Keratinocyte (primary cell): ENCODE measurements around the gene RNF157. TPM values are rescaled to one million over a fixed set of nuclear protein-coding genes. Genes with fewer than 3 reads are reported as not detected.

ENCODE experiments used
- DNase-seq: peaks from one replicate; pipeline ENCODE4 v3.0.0-alpha.2; 2011; ENCODE audit warnings: low read depth, missing footprints, low spot score
- FAIRE-seq: peaks from 2 replicates; lab custom pipeline; 2011; peaks lifted over from hg19 to GRCh38; lab: Jason Lieb, UNC
- H2AFZ ChIP-seq: 2 replicates; pipeline ENCODE4 v1.6.0; 2012; ENCODE audit warnings: low read length, control low read depth, inconsistent platforms; ENCODE audit not compliant: control insufficient read depth
- H3K27ac ChIP-seq: 2 replicates; pipeline ENCODE4 v1.5.1; 2011; ENCODE audit warnings: low read length; ENCODE audit not compliant: control insufficient read depth, insufficient read depth
- H3K27me3 ChIP-seq: 3 replicates; pipeline ENCODE4 v1.6.0; 2011; ENCODE audit warnings: low read length; ENCODE audit not compliant: control insufficient read depth, insufficient read depth; ENCODE audit errors: extremely low read depth
- H3K36me3 ChIP-seq, 2 experiments: 2 replicates in 1 of 2; 3 replicates in 1 of 2; pipeline ENCODE4 v1.5.1; 2011; ENCODE audit warnings: low read length in 2 of 2, mild to moderate bottlenecking in 1 of 2; ENCODE audit not compliant: control insufficient read depth in 2 of 2, insufficient read depth in 2 of 2; ENCODE audit errors: extremely low read depth in 1 of 2
- H3K4me1 ChIP-seq: 3 replicates; pipeline ENCODE4 v1.5.1; 2011; ENCODE audit warnings: low read length; ENCODE audit not compliant: control insufficient read depth, insufficient read depth; ENCODE audit errors: extremely low read depth
- H3K4me2 ChIP-seq: 3 replicates; pipeline ENCODE4 v1.6.0; 2011; ENCODE audit warnings: low read depth, low read length; ENCODE audit not compliant: control insufficient read depth, insufficient read depth; ENCODE audit errors: extremely low read depth
- H3K4me3 ChIP-seq, 3 experiments: fragments of 200-600 bp in 1 of 3; sonication (generic) in 1 of 3; 2 replicates in 2 of 3; 3 replicates in 1 of 3; pipeline ENCODE4 v1.5.1; 2011 to 2016; ENCODE audit warnings: low read length in 3 of 3, mild to moderate bottlenecking in 3 of 3, control low read depth in 2 of 3, inconsistent platforms in 1 of 3, low read depth in 1 of 3, mixed read lengths in 1 of 3, mixed run types in 1 of 3, moderate library complexity in 1 of 3; ENCODE audit not compliant: control insufficient read depth in 2 of 3, insufficient read depth in 2 of 3; ENCODE audit errors: extremely low read depth in 1 of 3
- H3K79me2 ChIP-seq: 2 replicates; pipeline ENCODE4 v1.6.0; 2012; ENCODE audit warnings: low read length; ENCODE audit not compliant: control insufficient read depth, insufficient read depth
- H3K9ac ChIP-seq: 3 replicates; pipeline ENCODE4 v1.6.0; 2011; ENCODE audit warnings: low read length; ENCODE audit not compliant: control insufficient read depth, insufficient read depth; ENCODE audit errors: extremely low read depth
- H3K9me1 ChIP-seq: 3 replicates; pipeline ENCODE4 v1.6.0; 2011; ENCODE audit warnings: low read length; ENCODE audit not compliant: control insufficient read depth, insufficient read depth; ENCODE audit errors: extremely low read depth
- H3K9me3 ChIP-seq: 2 replicates; pipeline ENCODE4 v1.5.1; 2012; ENCODE audit warnings: low read depth, low read length; ENCODE audit not compliant: control insufficient read depth
- H4K20me1 ChIP-seq: 3 replicates; pipeline ENCODE4 v1.6.0; 2011; ENCODE audit warnings: low read length; ENCODE audit not compliant: control insufficient read depth, insufficient read depth; ENCODE audit errors: extremely low read depth
- CTCF ChIP-seq, 3 experiments: IDR thresholded peaks in 1 of 3; conservative IDR thresholded peaks in 1 of 3; optimal IDR thresholded peaks in 1 of 3; 2 replicates in 2 of 3; 3 replicates in 1 of 3; pipeline versions ENCODE3 to v1.5.1; 2011; ENCODE audit warnings: low read length in 3 of 3, mild to moderate bottlenecking in 3 of 3, moderate library complexity in 2 of 3, control low read depth in 1 of 3, inconsistent platforms in 1 of 3; ENCODE audit not compliant: insufficient read depth in 2 of 3; ENCODE audit errors: extremely low read depth in 1 of 3
- EZH2 ChIP-seq: IDR thresholded peaks from one replicate; pipeline ENCODE4 v1.6.1; 2012; ENCODE audit warnings: inconsistent platforms, mild to moderate bottlenecking, low read length, moderate library complexity
- dilution Hi-C: fragments of 300-500 bp; cut with MboI; formaldehyde crosslinking; loops from one replicate; pipeline ENCODE4 v1.7.0; 2020; ENCODE audit warnings: low sequenced_read_pairs; ENCODE audit not compliant: extremely low pct_ligation_motif_present
- polyA plus RNA-seq, 5 experiments: library from polyadenylated mRNA; depleted of rRNA in 3 of 5; stranded (reverse) in 3 of 5; stranded (forward) in 1 of 5; unstranded in 1 of 5; fragments of >200 nt; gene quantifications; 1 replicate in 1 of 5; 2 replicates in 3 of 5; 3 replicates in 1 of 5; pipeline versions ENCODE4 v1.2.1 to v1.2.3, GENCODE V29; 2011 to 2012; ENCODE audit warnings: missing spikeins in 2 of 5, low read depth in 1 of 5, low replicate concordance in 1 of 5

Gene RNF157
- polyA plus RNA-seq, 1 donor (not counting 4 experiments of a cell fraction or from before 2014, with no cell fraction given), result not detected

GRCh38 chr17:76238847-76239537, 1.3 kb downstream of the RNF157 start:
- Histone ChIP-seq H3K9ac (no peak overlapping the region), H3K9me1 (no peaks in the 10 kb centered on the region), H3K4me2 (no peak overlapping the region), H2AFZ (no peak overlapping the region), H3K79me2 (no peaks in the 10 kb centered on the region), H4K20me1 (no peaks in the 10 kb centered on the region), H3K9me3 (no peaks in the 10 kb centered on the region), H3K4me3 (no peak overlapping the region), H3K27me3 (peaks cover 58% of the 10 kb centered on the region), H3K27ac (no peak overlapping the region), H3K36me3 (no peaks in the 10 kb centered on the region), H3K4me1 (peaks cover 4% of the 10 kb centered on the region)
- dilution Hi-C loops, result no loop called here
- FAIRE-seq, result no peak
- no peak for TF ChIP-seq EZH2
- TF ChIP-seq CTCF (optimal IDR thresholded peaks at IDR 0.05 in 1 of 3, IDR thresholded peaks at IDR 0.05 in 1 of 3, conservative IDR thresholded peaks at IDR 0.05 in 1 of 3; ENCODE audit: extremely low read depth in 1 of 3, insufficient read depth in 2 of 3, low read length in 3 of 3), result no peak
- no peak for DNase-seq

- no peak for FAIRE-seq
- no peaks in the 10 kb centered on the region for H3K79me2 ChIP-seq
- H3K4me1 ChIP-seq, result peaks cover 4% of the 10 kb centered on the region
- H3K9me3 ChIP-seq, result no peaks in the 10 kb centered on the region
- H3K27ac ChIP-seq, result no peak overlapping the region
- no peak overlapping the region for H3K4me3 ChIP-seq
- H2AFZ ChIP-seq, result no peak overlapping the region
- no peak for TF ChIP-seq CTCF (optimal IDR thresholded peaks at IDR 0.05 in 1 of 3, IDR thresholded peaks at IDR 0.05 in 1 of 3, conservative IDR thresholded peaks at IDR 0.05 in 1 of 3; ENCODE audit: extremely low read depth in 1 of 3, insufficient read depth in 2 of 3, low read length in 3 of 3)
- H3K27me3 ChIP-seq, result peaks cover 48% of the 10 kb centered on the region
- no peak overlapping the region for H3K4me2 ChIP-seq
- DNase-seq, result no peak
- H3K9ac ChIP-seq, result no peak overlapping the region
- H4K20me1 ChIP-seq, result no peaks in the 10 kb centered on the region
- H3K36me3 ChIP-seq, result no peaks in the 10 kb centered on the region
- no peaks in the 10 kb centered on the region for H3K9me1 ChIP-seq
- dilution Hi-C loops, result no loop called here
Observed at GRCh38 chr17:76237859-76238313, 2.4 kb downstream of the RNF157 start.
